K562 (cell line): ENCODE results near the gene CTSW. TPM values are rescaled to one million over a fixed set of nuclear protein-coding genes. Genes with fewer than 3 reads are reported as not detected.

Source experiments
- ATAC-seq: fragments of 200-7000 bp; cut with Tn5 transposase; 3 replicates; pipeline ENCODE4 v1.9.1; 2020; ENCODE audit warnings: moderate library complexity
- BruUV-seq: library from RNA; stranded (reverse); fragments of 400-500 nt; replicated peaks from 2 replicates; lab custom pipeline; 2021; lab: Mats Ljungman, UMichigan
- CTCF ChIA-PET: fragments of 300-600 bp; formaldehyde crosslinking; extraction: SDS; loops from one replicate; lab custom pipeline; 2021; ENCODE audit warnings: low intra/inter-chr PET ratio; lab: Yijun Ruan, JAX
- POLR2A ChIA-PET: fragments of 300-600, 350-650 bp; sonication (Branson Sonifier 250); formaldehyde crosslinking; extraction: SDS; loops from one replicate; lab custom pipeline; 2021; ENCODE audit warnings: antibody characterized with exemption, inconsistent platforms; lab: Yijun Ruan, JAX
- DNase-seq, 4 experiments: peaks; one replicate each; pipeline versions ENCODE4 v3.0.0 to v3.0.0-alpha.2; 2011 to 2018; ENCODE audit warnings: low spot score in 3 of 4, mixed read lengths in 3 of 4; ENCODE audit errors: extremely low read depth in 1 of 4
- FAIRE-seq: peaks from 2 replicates; lab custom pipeline; 2011; peaks lifted over from hg19 to GRCh38; lab: Jason Lieb, UNC
- H2AFZ ChIP-seq: 2 replicates; pipeline ENCODE4 v1.6.0; 2011; ENCODE audit warnings: low read depth, low read length, control low read depth, inconsistent platforms
- H3K27ac ChIP-seq: fragments of 200-600 bp; 3 replicates; pipeline ENCODE4 v1.8.0; 2011; ENCODE audit warnings: low read depth, mild to moderate bottlenecking, control low read depth, inconsistent platforms, low read length, moderate library complexity, mixed read lengths; ENCODE audit errors: extremely low read depth
- H3K27me3 ChIP-seq, 2 experiments: fragments of 300-600 bp in 1 of 2; 2 replicates in 1 of 2; 3 replicates in 1 of 2; pipeline versions ENCODE4 v1.6.0 to v1.8.0; 2011; ENCODE audit warnings: inconsistent platforms in 2 of 2, low read length in 2 of 2, mild to moderate bottlenecking in 1 of 2, mixed read lengths in 1 of 2, moderate library complexity in 1 of 2; ENCODE audit not compliant: control insufficient read depth in 2 of 2, insufficient read depth in 2 of 2
- H3K36me3 ChIP-seq: fragments of 300-600 bp; 3 replicates; pipeline ENCODE4 v1.8.0; 2011; ENCODE audit warnings: mild to moderate bottlenecking, low read length, inconsistent platforms; ENCODE audit not compliant: control insufficient read depth, insufficient read depth
- H3K4me1 ChIP-seq, 2 experiments: fragments of 200-600 bp in 1 of 2; replicated peaks in 1 of 2; 2 replicates in 1 of 2; 3 replicates in 1 of 2; pipeline versions ENCODE4 v1.5.1 to v1.8.0; 2011; ENCODE audit warnings: inconsistent platforms in 2 of 2, low read length in 2 of 2, mild to moderate bottlenecking in 1 of 2, mixed read lengths in 1 of 2, moderate library complexity in 1 of 2; ENCODE audit not compliant: control insufficient read depth in 2 of 2, insufficient read depth in 2 of 2
- H3K4me2 ChIP-seq: 2 replicates; pipeline ENCODE4 v1.6.1; 2011; ENCODE audit warnings: low read length, control low read depth, inconsistent platforms, mixed read lengths; ENCODE audit not compliant: insufficient read depth
- H3K4me3 ChIP-seq: fragments of 200-600 bp; sonication (generic), shearing (Covaris generic); 2 replicates; pipeline ENCODE4 v1.5.1; 2016; ENCODE audit warnings: control low read depth, inconsistent platforms
- H3K79me2 ChIP-seq: fragments of 200-600 bp; 3 replicates; pipeline ENCODE4 v1.8.0; 2011; ENCODE audit warnings: low read length, inconsistent platforms; ENCODE audit not compliant: control insufficient read depth, insufficient read depth
- H3K9ac ChIP-seq, 2 experiments: 2 replicates each; pipeline versions ENCODE4 v1.6.0 to v1.6.1; 2011; ENCODE audit warnings: low read depth in 2 of 2, low read length in 2 of 2, control low read depth in 1 of 2, inconsistent platforms in 1 of 2, mild to moderate bottlenecking in 1 of 2, mixed read lengths in 1 of 2; ENCODE audit not compliant: insufficient read depth in 1 of 2
- H3K9me1 ChIP-seq: one replicate; pipeline ENCODE4 v1.6.0; 2011; ENCODE audit warnings: inconsistent platforms, mild to moderate bottlenecking, low read length, moderate library complexity; ENCODE audit not compliant: control insufficient read depth, insufficient read depth
- H3K9me3 ChIP-seq: replicated peaks from 2 replicates; pipeline ENCODE4 v1.5.1; 2011; ENCODE audit warnings: low read depth, low read length, inconsistent platforms; ENCODE audit not compliant: control insufficient read depth, insufficient read depth
- H4K20me1 ChIP-seq: replicated peaks from 2 replicates; pipeline ENCODE4 v1.6.1; 2011; ENCODE audit warnings: low read length, inconsistent platforms, mixed read lengths; ENCODE audit not compliant: control insufficient read depth, insufficient read depth
- GMEB1 ChIP-seq: fragments of 250-450 bp; sonication (Bioruptor Pico); IDR thresholded peaks from 2 replicates; pipeline ENCODE4 v1.4.0; 2020; ENCODE audit warnings: mild to moderate bottlenecking
- HOMEZ ChIP-seq: fragments of 250-450 bp; sonication (Bioruptor Pico); IDR thresholded peaks from 2 replicates; pipeline ENCODE4 v1.4.0; 2020; ENCODE audit warnings: mild to moderate bottlenecking, moderate library complexity
- MAZ ChIP-seq, 2 experiments: fragments of 450-650 bp in 1 of 2; sonication (generic) in 1 of 2; formaldehyde crosslinking; IDR thresholded peaks in 1 of 2; conservative IDR thresholded peaks in 1 of 2; 2 replicates each; pipeline versions ENCODE4 v1.4.0 to v1.5.0; 2020; ENCODE audit warnings: mild to moderate bottlenecking in 1 of 2, missing genetic modification reagents in 1 of 2
- POLR2A ChIP-seq: fragments of 450-650 bp; conservative IDR thresholded peaks from 2 replicates; pipeline ENCODE4 v1.6.1; 2016
- POLR2AphosphoS5 ChIP-seq: IDR thresholded peaks from 2 replicates; pipeline ENCODE4 v1.6.1; 2011; ENCODE audit warnings: mild to moderate bottlenecking, low read depth, low read length, moderate library complexity; ENCODE audit not compliant: control insufficient read depth, insufficient read depth
- SUPT5H ChIP-seq: fragments of 450-650 bp; IDR thresholded peaks from 2 replicates; pipeline ENCODE4 v1.6.1; 2016
- TAF7 ChIP-seq: fragments of 450-650 bp; IDR thresholded peaks from 2 replicates; pipeline ENCODE4 v1.6.1; 2016; ENCODE audit warnings: missing genetic modification characterization, missing compliant biosample characterization
- ZNF318 ChIP-seq, 2 experiments: fragments of 450-650 bp; IDR thresholded peaks; 2 replicates each; pipeline ENCODE4 v1.6.1; 2016; ENCODE audit warnings: mild to moderate bottlenecking in 2 of 2, borderline replicate concordance in 1 of 2, low read depth in 1 of 2, moderate library complexity in 1 of 2
- WGBS: fragments of 100-300 bp; shearing (Covaris generic); methylation state at CpG from one replicate; pipeline ENCODE4 v1.1.6; 2016; ENCODE audit warnings: low coverage, mixed read lengths; ENCODE audit not compliant: insufficient coverage; ENCODE audit errors: missing lambda C conversion rate; 5-methylcytosine and 5-hydroxymethylcytosine counted together
- in situ Hi-C: fragments of 300-500 bp; cut with MboI; formaldehyde crosslinking; loops from 4 replicates; pipeline ENCODE4 v1.15.0; 2018; ENCODE audit warnings: inconsistent platforms, mixed read lengths
- intact Hi-C: fragments of 100-400 bp; cut with micrococcal nuclease; formaldehyde crosslinking; loops from 2 replicates; pipeline ENCODE4 v1.14.2; 2022
- polyA plus RNA-seq, 8 experiments: library from polyadenylated mRNA; depleted of rRNA in 4 of 8; stranded (reverse) in 5 of 8; unstranded in 3 of 8; fragments of >200 nt; fragmentation: Nextera tagmentation in 2 of 8; fragmentation: Illumina TruSeq in 1 of 8; extraction: Ambion mirVana in 2 of 8; extraction: Trizol in 1 of 8; gene quantifications; 2 replicates each; pipeline versions ENCODE4 v1.2.1 to v1.2.3, GENCODE V29; 2011 to 2014; ENCODE audit warnings: inconsistent platforms in 1 of 8, missing spikeins in 1 of 8
- total RNA-seq, 7 experiments: library from RNA; depleted of rRNA in 6 of 7; stranded (reverse); fragments of >200 nt in 6 of 7; fragmentation: Illumina TruSeq in 2 of 7; extraction: Trizol in 2 of 7; gene quantifications; 2 replicates each; pipeline versions ENCODE4 v1.2.1 to v1.2.3, GENCODE V29; 2011 to 2021; ENCODE audit warnings: low replicate concordance in 1 of 7
- TF ChIP-seq, protein P1 (sequence below): fragments of 250-450 bp; sonication (Bioruptor Pico); IDR thresholded peaks from 2 replicates; pipeline ENCODE4 v1.9.0; 2021; ENCODE audit warnings: mild to moderate bottlenecking

CTSW gene
- total and polyA plus RNA-seq, 9 of the 15 experiments (the other 6 are each of a cell fraction or from before 2014, with no cell fraction given), result 0.04 TPM; not detected in 8

GRCh38 chr11:65895482-65895981 lies 15.9 kb downstream of the CTSW start:
- Histone ChIP-seq H3K4me3 (no peak overlapping the region), H3K4me2 (no peak overlapping the region), H3K79me2 (peaks cover 92% of the 10 kb centered on the region), H3K36me3 (peaks cover 73% of the 10 kb centered on the region), H2AFZ (no peak overlapping the region), H3K9me3 (no peaks in the 10 kb centered on the region), H4K20me1 (peaks cover 33% of the 10 kb centered on the region), H3K9ac (peak overlapping the region in 1 of 2 experiments; percentile 59; a peak in 1 of 4 replicates), H3K9me1 (no peaks in the 10 kb centered on the region), H3K27me3 (no peaks in the 10 kb centered on the region), H3K27ac (peak overlapping the region; percentile 36; the same call in 1 of the 3 replicates), H3K4me1 (peaks cover 34 to 73% of the 10 kb centered on the region in 2 experiments)
- DNase-seq (no peak), ATAC-seq (no peak), FAIRE-seq (no peak)
- CTCF ChIA-PET, result no interaction called here
- POLR2A ChIA-PET, result interaction anchor here (0.8 to 10.0 kb wide), 10 partner anchors 11 to 112 kb away, joined by 3 to 96 read pairs (median 4); partner anchors contain the start of genes CFL1 and MUS81
- intact Hi-C loops (no loop called here), in situ Hi-C loops (no loop called here)
- no TSS peak for BruUV-seq
- 100% methylated on average over 4 of the region's 5 CpGs for WGBS
- TF ChIP-seq MAZ (CRISPR knock-in tag; conservative IDR thresholded peaks at IDR 0.05 in 1 of 2, IDR thresholded peaks at IDR 0.05 in 1 of 2) (no peak), HOMEZ (CRISPR knock-in tag) (no peak), SUPT5H (peak; percentile 63; the same call in 1 of the 2 replicates), GMEB1 (CRISPR knock-in tag) (no peak), TAF7 (tag) (no peak), ZNF318 (IDR thresholded peaks at IDR 0.05; ENCODE audit: borderline replicate concordance in 1 of 2, low read depth in 1 of 2) (no peak), POLR2A (peak; percentile 53), POLR2AphosphoS5 (peak; percentile 68)
- TF ChIP-seq, protein P1, sequence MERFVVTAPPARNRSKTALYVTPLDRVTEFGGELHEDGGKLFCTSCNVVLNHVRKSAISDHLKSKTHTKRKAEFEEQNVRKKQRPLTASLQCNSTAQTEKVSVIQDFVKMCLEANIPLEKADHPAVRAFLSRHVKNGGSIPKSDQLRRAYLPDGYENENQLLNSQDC (CRISPR knock-in tag), result no peak
